Heart left ventricle (tissue), 16 donors: ENCODE data around the gene LAMA3. TPM values are rescaled to one million over a fixed set of nuclear protein-coding genes. Genes with fewer than 3 reads are reported as not detected.

ENCODE experiments used
- ATAC-seq, 4 donors: fragments of 200-7000 bp; cut with Tn5 transposase; one replicate each; pipeline ENCODE4 v1.9.1; 2020 to 2022; ENCODE audit warnings: moderate library complexity in 4 of 4, mild to moderate bottlenecking in 3 of 4, moderate number of reproducible peaks in 1 of 4
- DNase-seq, 5 donors: peaks; one replicate each; pipeline ENCODE4 v3.0.0-alpha.2; 2020
- H3K27ac ChIP-seq, 12 donors: fragments of 200-600 bp; sonication (generic) in 4 of 12; one replicate each; pipeline versions ENCODE4 v1.5.0 to v1.8.0; 2016 to 2022; ENCODE audit warnings: mild to moderate bottlenecking in 2 of 12
- H3K27me3 ChIP-seq, 9 donors: fragments of 200-600 bp; sonication (generic) in 2 of 9; one replicate each; pipeline versions ENCODE4 v1.5.1 to v1.8.0; 2016 to 2022; ENCODE audit warnings: mild to moderate bottlenecking in 3 of 9
- H3K36me3 ChIP-seq, 9 donors: fragments of 200-600 bp; sonication (generic) in 2 of 9; one replicate each; pipeline versions ENCODE4 v1.5.0 to v1.8.0; 2018 to 2022; ENCODE audit warnings: mild to moderate bottlenecking in 2 of 9
- H3K4me1 ChIP-seq, 12 donors: fragments of 200-600 bp; sonication (generic) in 4 of 12; one replicate each; pipeline versions ENCODE4 v1.5.0 to v1.8.0; 2016 to 2022; ENCODE audit warnings: mild to moderate bottlenecking in 3 of 12
- H3K4me3 ChIP-seq, 12 donors: fragments of 200-600 bp; sonication (generic) in 4 of 12; one replicate each; pipeline versions ENCODE4 v1.5.0 to v1.8.0; 2017 to 2022; ENCODE audit warnings: mild to moderate bottlenecking in 9 of 12, moderate library complexity in 4 of 12
- H3K9me3 ChIP-seq, 12 donors: fragments of 200-600 bp; sonication (generic) in 4 of 12; one replicate each; pipeline versions ENCODE4 v1.5.0 to v1.8.0; 2016 to 2022; ENCODE audit warnings: mild to moderate bottlenecking in 1 of 12
- CTCF ChIP-seq, 12 donors: fragments of 200-600 bp; sonication (generic) in 4 of 12; IDR thresholded peaks; one replicate each; pipeline versions ENCODE4 v1.5.0 to v1.8.0; 2018 to 2022; ENCODE audit warnings: antibody characterized with exemption in 12 of 12, mild to moderate bottlenecking in 5 of 12
- POLR2A ChIP-seq, 2 donors: fragments of 450-650 bp; IDR thresholded peaks; one replicate each; pipeline ENCODE4 v1.6.1; 2017; ENCODE audit warnings: antibody characterized with exemption in 2 of 2, mild to moderate bottlenecking in 2 of 2, moderate library complexity in 2 of 2
- WGBS, 4 donors: extraction: QIAGEN DNeasy Blood & Tissue Kit in 2 of 4; methylation state at CpG; one replicate each; pipeline versions ENCODE4 v1.1.5 to v1.1.7; 2013 to 2018; 5-methylcytosine and 5-hydroxymethylcytosine counted together
- intact Hi-C, 10 donors: fragments of 100-400 bp; cut with DNase I; formaldehyde crosslinking; loops; one replicate each; pipeline versions ENCODE4 v1.11.1 to v1.14.2; 2022
- polyA plus RNA-seq, 2 donors: library from polyadenylated mRNA; stranded (reverse); fragments of 200-250 nt; gene quantifications; one replicate each; pipeline ENCODE4 v1.2.3, GENCODE V29; 2013
- total RNA-seq, 9 donors: library from RNA; depleted of rRNA in 2 of 9; stranded (reverse); fragments of >200 nt in 2 of 9; fragmentation: NEBNext Ultra II Directional in 3 of 9; extraction: Animal tissue kit (Norgen Biotek cat#: 25700) in 3 of 9; gene quantifications; one replicate each; pipeline versions ENCODE4 v1.1.0 to v1.2.4, GENCODE V29; 2016 to 2023
- donor health status: ischemic (EF 13 %, LVEDD 7.1; RV severe dilation, severe dysfunction).
- donor health status: healthy with polysubstance abuse.
- donor health status: DM: no; HTN: yes; CAD: no.
- donor health status: DM: no; HTN: no; CAD: no.
- donor health status: ischemic (EF 25% LVEDD 6.9; RV normal size, moderate dysfunction).
- donor health status: ischemic (EF 25% LVEDD 5.7; RV mildly dilated, moderate dysfunction).
- donor health status: healthy.
- donor health status: DM: yes; HTN: yes; CAD: no.
- donor health status: ischemic (EF 35%, LVEDD 5.7; RV mildly dilated, moderate dysfunction).
- donor health status: nonischemic (EF 11% LVEDD 7.7; RV severe dilation, severe dysfunction).
- donor health status: DM: yes; HTN: yes; CAD: no.
- donor health status: PGD.
- donor health status: ischemic (EF 29% LVEDD 5.4; RV normal size, mild dysfunction).
- donor health status: nonischemic (EF 23%, LVEDD 6.1; RV moderate dilation, normal function).

The LAMA3 gene
- total and polyA plus RNA-seq, 11 donors = 1.2 to 6.6 (median 3.2) TPM

- H3K4me1 ChIP-seq = peaks cover 0 to 34% (median 10%) of the 10 kb centered on the region in 12 donors
- intact Hi-C loops = no loop called here
- no peak overlapping the region for H3K4me3 ChIP-seq
- DNase-seq (no peak), ATAC-seq (no peak)
- WGBS, 4 donors = 93 to 96% (median 93%) methylated on average over 2 of the region's 2 CpGs
- H3K36me3 ChIP-seq = peaks cover 0 to 24% (median 0%) of the 10 kb centered on the region in 9 donors
- TF ChIP-seq POLR2A (IDR thresholded peaks at IDR 0.05) (no peak), CTCF (IDR thresholded peaks at IDR 0.05) (no peak)
- H3K9me3 ChIP-seq = peaks cover 0 to 12% (median 0%) of the 10 kb centered on the region in 12 donors
- H3K27me3 ChIP-seq = no peaks in the 10 kb centered on the region
- H3K27ac ChIP-seq = no peak overlapping the region
Observed at GRCh38 chr18:23646282-23646681, 43.0 kb upstream of the LAMA3 start.

- ATAC-seq (no peak), DNase-seq (no peak)
- Histone ChIP-seq H3K4me1 (peaks cover 0 to 39% (median 10%) of the 10 kb centered on the region in 12 donors), H3K4me3 (no peak overlapping the region), H3K36me3 (peaks cover 0 to 23% (median 0%) of the 10 kb centered on the region in 9 donors), H3K27ac (peak overlapping the region in 10 of 12 donors; percentile 4 to 69 (median 40)), H3K27me3 (no peaks in the 10 kb centered on the region), H3K9me3 (no peaks in the 10 kb centered on the region)
- intact Hi-C loops = no loop called here
- TF ChIP-seq POLR2A (IDR thresholded peaks at IDR 0.05) (no peak), CTCF (IDR thresholded peaks at IDR 0.05) (no peak)
- WGBS, 4 donors = 59 to 74% (median 69%) methylated on average over 3 of the region's 3 CpGs
Observed at GRCh38 chr18:23648456-23648855, 40.8 kb upstream of the LAMA3 start.

- intact Hi-C loops = no loop called here
- no peak for DNase-seq
- peak in 1 of 4 donors; percentile 66 for ATAC-seq
- TF ChIP-seq CTCF (IDR thresholded peaks at IDR 0.05) (no peak), POLR2A (IDR thresholded peaks at IDR 0.05) (no peak)
- 47 to 68% (median 61%) methylated on average over 8 of the region's 8 CpGs for WGBS, 4 donors
- no peaks in the 10 kb centered on the region for H3K27me3 ChIP-seq
- no peak overlapping the region for H3K4me3 ChIP-seq
- no peaks in the 10 kb centered on the region for H3K9me3 ChIP-seq
- H3K36me3 ChIP-seq = peaks cover 0 to 17% (median 0%) of the 10 kb centered on the region in 9 donors
- H3K27ac ChIP-seq = peak overlapping the region in 11 of 12 donors; percentile 17 to 69 (median 56)
- H3K4me1 ChIP-seq = peaks cover 0 to 39% (median 10%) of the 10 kb centered on the region in 12 donors
Observed at GRCh38 chr18:23648940-23649607, 40.2 kb upstream of the LAMA3 start.

- ATAC-seq = peak in 1 of 4 donors; percentile 53
- 70 to 79% (median 74%) methylated on average over 6 of the region's 6 CpGs for WGBS, 4 donors
- intact Hi-C loops = no loop called here
- no peak for DNase-seq
- no peaks in the 10 kb centered on the region for H3K36me3 ChIP-seq
- TF ChIP-seq CTCF (IDR thresholded peaks at IDR 0.05) (no peak), POLR2A (IDR thresholded peaks at IDR 0.05) (no peak)
- H3K4me3 ChIP-seq = no peak overlapping the region
- peaks cover 0 to 39% (median 10%) of the 10 kb centered on the region in 12 donors for H3K4me1 ChIP-seq
- H3K27me3 ChIP-seq = no peaks in the 10 kb centered on the region
- H3K27ac ChIP-seq = peak overlapping the region in 3 of 12 donors; percentile 1 to 69 (median 27)
- no peaks in the 10 kb centered on the region for H3K9me3 ChIP-seq
Observed at GRCh38 chr18:23650968-23651927, 38.0 kb upstream of the LAMA3 start.
